Fibroblast of lung (primary cell): Measurements from ENCODE around the gene TMEM126B. TPM values are rescaled to one million over a fixed set of nuclear protein-coding genes. Genes with fewer than 3 reads are reported as not detected.
"Not testable (repeated sequence)": the region's sequence is repeated elsewhere in the genome, so short reads cannot be mapped to it uniquely, and the experiment has no call there.

Source experiments
- DNase-seq, 2 donors: peaks; one replicate each; pipeline versions ENCODE4 v3.0.0 to v3.0.0-alpha.2; 2010; ENCODE audit warnings: low read depth in 2 of 2
- H2AFZ ChIP-seq: 2 replicates; pipeline ENCODE4 v1.5.1; 2012; ENCODE audit warnings: low read length, control low read depth, inconsistent platforms
- H3K27ac ChIP-seq: 2 replicates; pipeline ENCODE4 v1.5.1; 2011; ENCODE audit warnings: low read length, control low read depth; ENCODE audit not compliant: insufficient read depth
- H3K27me3 ChIP-seq: 2 replicates; pipeline ENCODE4 v1.5.1; 2011; ENCODE audit warnings: mild to moderate bottlenecking, low read length; ENCODE audit not compliant: control insufficient read depth, insufficient read depth
- H3K36me3 ChIP-seq: 2 replicates; pipeline ENCODE4 v1.5.1; 2011; ENCODE audit warnings: low read length; ENCODE audit not compliant: control insufficient read depth, insufficient read depth
- H3K4me1 ChIP-seq: 2 replicates; pipeline ENCODE4 v1.5.1; 2011; ENCODE audit warnings: low read length; ENCODE audit not compliant: control insufficient read depth, insufficient read depth; ENCODE audit errors: extremely low read depth
- H3K4me2 ChIP-seq: 2 replicates; pipeline ENCODE4 v1.5.1; 2011; ENCODE audit warnings: low read length, control low read depth; ENCODE audit not compliant: insufficient read depth; ENCODE audit errors: extremely low read depth
- H3K4me3 ChIP-seq, 4 experiments: fragments of 200-600 bp in 1 of 4; sonication (generic) in 1 of 4; replicated peaks in 1 of 4; 2 replicates each; pipeline ENCODE4 v1.5.1; 2011 to 2016; ENCODE audit warnings: low read length in 4 of 4, low read depth in 3 of 4, mild to moderate bottlenecking in 3 of 4, control low read depth in 2 of 4, inconsistent platforms in 1 of 4, mixed read lengths in 1 of 4; ENCODE audit not compliant: insufficient read depth in 1 of 4; ENCODE audit errors: control extremely low read depth in 1 of 4
- H3K79me2 ChIP-seq: 2 replicates; pipeline ENCODE4 v1.5.1; 2012; ENCODE audit warnings: mild to moderate bottlenecking, low read length, inconsistent platforms; ENCODE audit not compliant: control insufficient read depth, insufficient read depth
- H3K9ac ChIP-seq: 2 replicates; pipeline ENCODE4 v1.5.1; 2011; ENCODE audit warnings: mild to moderate bottlenecking, low read length, control low read depth; ENCODE audit not compliant: insufficient read depth
- H3K9me3 ChIP-seq: 2 replicates; pipeline ENCODE4 v1.5.1; 2012; ENCODE audit warnings: low read depth, low read length; ENCODE audit not compliant: control insufficient read depth, insufficient read depth
- H4K20me1 ChIP-seq: 2 replicates; pipeline ENCODE4 v1.5.1; 2011; ENCODE audit warnings: low read length; ENCODE audit not compliant: control insufficient read depth, insufficient read depth; ENCODE audit errors: extremely low read depth
- CTCF ChIP-seq, 2 donors: IDR thresholded peaks in 1 of 2; conservative IDR thresholded peaks in 1 of 2; 1 replicate in 1 of 2; 2 replicates in 1 of 2; pipeline ENCODE4 v1.5.1; 2011 to 2012; ENCODE audit warnings: low read length in 2 of 2, control low read depth in 1 of 2, inconsistent platforms in 1 of 2, low read depth in 1 of 2, mild to moderate bottlenecking in 1 of 2
- EZH2 ChIP-seq: IDR thresholded peaks from 2 replicates; pipeline ENCODE4 v1.5.1; 2012; ENCODE audit warnings: low read length, control low read depth, mild to moderate bottlenecking; ENCODE audit errors: missing control alignments
- polyA plus RNA-seq, 2 donors: library from polyadenylated mRNA; depleted of rRNA in 1 of 2; stranded (reverse) in 1 of 2; unstranded in 1 of 2; fragments of >200 nt; gene quantifications; 2 replicates each; pipeline ENCODE4 v1.2.1, GENCODE V29; 2011 to 2012; ENCODE audit warnings: missing spikeins in 1 of 2
- total RNA-seq: library from RNA; depleted of rRNA; stranded (reverse); fragments of >200 nt; gene quantifications from 2 replicates; pipeline ENCODE4 v1.2.1, GENCODE V29; 2014

Gene TMEM126B
- total and polyA plus RNA-seq, 2 donors (not counting 1 experiment from before 2014, with no cell fraction given) = 70.5 to 84.5 TPM

GRCh38 chr11:85609286-85609685 is 19.1 kb upstream of the TMEM126B start:
- not testable (repeated sequence) for H3K4me1 ChIP-seq, H4K20me1 ChIP-seq, H3K27ac ChIP-seq, H2AFZ ChIP-seq, H3K4me2 ChIP-seq, H3K36me3 ChIP-seq, H3K9me3 ChIP-seq, H3K79me2 ChIP-seq, H3K9ac ChIP-seq, H3K27me3 ChIP-seq, H3K4me3 ChIP-seq
- DNase-seq = peak in 1 of 2 donors; percentile 13

- not testable (repeated sequence) for H3K4me3 ChIP-seq, H3K27ac ChIP-seq, H4K20me1 ChIP-seq, H3K9me3 ChIP-seq, DNase-seq, H3K9ac ChIP-seq, H2AFZ ChIP-seq, H3K27me3 ChIP-seq, H3K79me2 ChIP-seq, H3K4me1 ChIP-seq, H3K4me2 ChIP-seq, H3K36me3 ChIP-seq
Measured at GRCh38 chr11:85611643-85612042, 16.8 kb upstream of the TMEM126B start.

- H2AFZ ChIP-seq = no peak overlapping the region
- no peak overlapping the region for H3K27ac ChIP-seq
- no peaks in the 10 kb centered on the region for H3K36me3 ChIP-seq
- no peaks in the 10 kb centered on the region for H3K27me3 ChIP-seq
- TF ChIP-seq EZH2 (no peak), CTCF (conservative IDR thresholded peaks at IDR 0.05 in 1 of 2, IDR thresholded peaks at IDR 0.05 in 1 of 2; ENCODE audit: low read depth in 1 of 2, low read length in 2 of 2) (no peak)
- H3K4me2 ChIP-seq = no peak overlapping the region
- H3K4me1 ChIP-seq = no peaks in the 10 kb centered on the region
- DNase-seq = peak in 1 of 2 donors; percentile 4
- no peaks in the 10 kb centered on the region for H3K79me2 ChIP-seq
- no peak overlapping the region for H3K4me3 ChIP-seq
- no peaks in the 10 kb centered on the region for H4K20me1 ChIP-seq
- H3K9me3 ChIP-seq = no peaks in the 10 kb centered on the region
- no peak overlapping the region for H3K9ac ChIP-seq
Measured at GRCh38 chr11:85619499-85619898, 8.9 kb upstream of the TMEM126B start.

GRCh38 chr11:85620256-85620655 is 8.1 kb upstream of the TMEM126B start:
- H3K9ac ChIP-seq = no peak overlapping the region
- no peaks in the 10 kb centered on the region for H3K27me3 ChIP-seq
- no peak for TF ChIP-seq CTCF (conservative IDR thresholded peaks at IDR 0.05 in 1 of 2, IDR thresholded peaks at IDR 0.05 in 1 of 2; ENCODE audit: low read depth in 1 of 2, low read length in 2 of 2)
- no peak overlapping the region for H2AFZ ChIP-seq
- no peak for DNase-seq
- H3K79me2 ChIP-seq = no peaks in the 10 kb centered on the region
- no peaks in the 10 kb centered on the region for H3K9me3 ChIP-seq
- H3K36me3 ChIP-seq = no peaks in the 10 kb centered on the region
- H3K4me3 ChIP-seq = no peak overlapping the region
- no peak overlapping the region for H3K4me2 ChIP-seq
- H3K4me1 ChIP-seq = no peaks in the 10 kb centered on the region
- H3K27ac ChIP-seq = no peak overlapping the region
- no peaks in the 10 kb centered on the region for H4K20me1 ChIP-seq
